NB4 (cell line): ENCODE measurements around the gene ZFP36L1.

Source experiments
- DNase-seq: peaks from one replicate; pipeline ENCODE4 v3.0.0; 2010; ENCODE audit warnings: low read depth
- H3K4me3 ChIP-seq: one replicate; pipeline ENCODE4 v1.5.1; 2011; ENCODE audit warnings: mild to moderate bottlenecking, low read depth, low read length, moderate library complexity
- MYC ChIP-seq: IDR thresholded peaks from 2 replicates; pipeline ENCODE4 v1.6.1; 2011; ENCODE audit warnings: low read depth, low read length
- POLR2A ChIP-seq: IDR thresholded peaks from 2 replicates; pipeline ENCODE4 v1.6.1; 2011; ENCODE audit warnings: mild to moderate bottlenecking; ENCODE audit not compliant: insufficient read length; ENCODE audit errors: extremely low read depth
- TF ChIP-seq, protein P1 (sequence below): IDR thresholded peaks from one replicate; pipeline ENCODE4 v1.5.1; 2012; ENCODE audit warnings: low read depth, low read length
- TF ChIP-seq, protein P2 (sequence below): IDR thresholded peaks from 2 replicates; pipeline ENCODE4 v1.6.1; 2011; ENCODE audit warnings: low read depth, low read length

ZFP36L1 gene, protein sequence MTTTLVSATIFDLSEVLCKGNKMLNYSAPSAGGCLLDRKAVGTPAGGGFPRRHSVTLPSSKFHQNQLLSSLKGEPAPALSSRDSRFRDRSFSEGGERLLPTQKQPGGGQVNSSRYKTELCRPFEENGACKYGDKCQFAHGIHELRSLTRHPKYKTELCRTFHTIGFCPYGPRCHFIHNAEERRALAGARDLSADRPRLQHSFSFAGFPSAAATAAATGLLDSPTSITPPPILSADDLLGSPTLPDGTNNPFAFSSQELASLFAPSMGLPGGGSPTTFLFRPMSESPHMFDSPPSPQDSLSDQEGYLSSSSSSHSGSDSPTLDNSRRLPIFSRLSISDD

GRCh38 chr14:68792979-68793733 lies at the start of gene ZFP36L1:
Gene ZFP36L1 (minus strand): TSS chr14:68793067. CDS start chr14:68792938, 129 bp downstream.
- peak within 1 kb of the TSS; percentile 60 for H3K4me3 ChIP-seq
- DNase-seq: peak; percentile 80
- TF ChIP-seq POLR2A: peak; percentile 33
- TF ChIP-seq, protein P1, sequence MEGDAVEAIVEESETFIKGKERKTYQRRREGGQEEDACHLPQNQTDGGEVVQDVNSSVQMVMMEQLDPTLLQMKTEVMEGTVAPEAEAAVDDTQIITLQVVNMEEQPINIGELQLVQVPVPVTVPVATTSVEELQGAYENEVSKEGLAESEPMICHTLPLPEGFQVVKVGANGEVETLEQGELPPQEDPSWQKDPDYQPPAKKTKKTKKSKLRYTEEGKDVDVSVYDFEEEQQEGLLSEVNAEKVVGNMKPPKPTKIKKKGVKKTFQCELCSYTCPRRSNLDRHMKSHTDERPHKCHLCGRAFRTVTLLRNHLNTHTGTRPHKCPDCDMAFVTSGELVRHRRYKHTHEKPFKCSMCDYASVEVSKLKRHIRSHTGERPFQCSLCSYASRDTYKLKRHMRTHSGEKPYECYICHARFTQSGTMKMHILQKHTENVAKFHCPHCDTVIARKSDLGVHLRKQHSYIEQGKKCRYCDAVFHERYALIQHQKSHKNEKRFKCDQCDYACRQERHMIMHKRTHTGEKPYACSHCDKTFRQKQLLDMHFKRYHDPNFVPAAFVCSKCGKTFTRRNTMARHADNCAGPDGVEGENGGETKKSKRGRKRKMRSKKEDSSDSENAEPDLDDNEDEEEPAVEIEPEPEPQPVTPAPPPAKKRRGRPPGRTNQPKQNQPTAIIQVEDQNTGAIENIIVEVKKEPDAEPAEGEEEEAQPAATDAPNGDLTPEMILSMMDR: no peak
- TF ChIP-seq, protein P2, sequence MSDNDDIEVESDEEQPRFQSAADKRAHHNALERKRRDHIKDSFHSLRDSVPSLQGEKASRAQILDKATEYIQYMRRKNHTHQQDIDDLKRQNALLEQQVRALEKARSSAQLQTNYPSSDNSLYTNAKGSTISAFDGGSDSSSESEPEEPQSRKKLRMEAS: no peak; the same call in 1 of the 2 replicates
- peak; percentile 51 for TF ChIP-seq MYC

- no peak for DNase-seq
- TF ChIP-seq MYC (no peak), POLR2A (no peak)
- TF ChIP-seq, protein P2: no peak
- TF ChIP-seq, protein P1: no peak
- no peak overlapping the region for H3K4me3 ChIP-seq
Observed at GRCh38 chr14:68842298-68842697, 49.4 kb upstream of the ZFP36L1 start.

GRCh38 chr14:68841016-68841809 lies 48.3 kb upstream of the ZFP36L1 start:
- H3K4me3 ChIP-seq: no peak overlapping the region
- DNase-seq: no peak
- TF ChIP-seq, protein P2: no peak
- TF ChIP-seq POLR2A (no peak), MYC (no peak)
- TF ChIP-seq, protein P1: no peak

DNA sequence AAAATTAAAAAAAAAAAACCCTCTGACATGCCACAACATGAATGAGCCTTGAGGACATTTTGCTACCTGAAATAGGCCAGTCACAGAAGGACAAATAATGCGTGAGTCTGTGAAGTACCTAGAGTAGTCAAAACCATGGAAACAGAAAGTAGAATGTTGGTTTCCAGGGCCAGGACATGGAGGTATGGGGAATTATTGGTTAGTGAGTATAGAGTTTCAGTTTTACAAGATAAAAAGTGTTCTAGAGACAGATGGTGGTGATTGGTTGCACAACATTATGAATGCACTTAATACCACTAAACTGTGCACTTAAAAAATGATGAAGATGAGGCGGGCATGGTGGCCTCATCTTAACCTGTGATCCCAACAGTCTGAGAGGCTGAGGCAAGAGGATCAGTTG lies 47.6 kb upstream of the ZFP36L1 start:
- H3K4me3 ChIP-seq: no peak overlapping the region
- no peak for DNase-seq
- TF ChIP-seq, protein P2: no peak
- TF ChIP-seq MYC: no peak
- TF ChIP-seq, protein P1: no peak
- TF ChIP-seq POLR2A: no peak

DNA sequence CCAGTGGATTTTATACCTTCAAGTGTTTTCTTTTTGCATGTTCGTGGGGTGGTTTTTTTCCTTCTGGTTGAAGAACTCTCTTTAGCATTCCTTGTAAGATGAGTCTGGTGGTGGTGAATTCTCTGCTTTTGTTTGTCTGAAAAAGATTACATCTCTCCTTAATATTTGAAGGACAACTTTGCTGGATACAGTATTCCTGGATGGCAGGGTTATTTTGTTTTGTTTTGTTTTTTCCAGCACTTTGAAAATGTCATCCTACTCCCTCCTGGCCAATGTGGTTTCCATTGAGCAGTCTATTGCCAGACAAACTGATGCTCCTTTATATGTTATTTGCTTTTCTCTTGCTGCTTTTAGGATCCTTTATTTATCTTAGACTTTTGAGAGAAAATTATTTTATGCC lies 43.2 kb upstream of the ZFP36L1 start:
- no peak for TF ChIP-seq MYC
- TF ChIP-seq, protein P1: no peak
- TF ChIP-seq, protein P2: no peak
- TF ChIP-seq POLR2A: no peak
- no peak overlapping the region for H3K4me3 ChIP-seq
- no peak for DNase-seq
